CD4-positive, alpha-beta T cell treated with Interleukin-4 for 1 hour (primary cell): ENCODE results near the gene NPIPA1.
"Not testable (repeated sequence)": the region's sequence is repeated elsewhere in the genome, so short reads cannot be mapped to it uniquely, and the experiment has no call there.

Experiments used
- DNase-seq, 2 donors: peaks; one replicate each; pipeline ENCODE4 v3.0.0-alpha.2; 2020 to 2022

Gene NPIPA1

GRCh38 chr16:14978908-14979307 is 41.7 kb downstream of the NPIPA1 start:
- DNase-seq: not testable (repeated sequence)

- DNase-seq: not testable (repeated sequence)
Measured at GRCh38 chr16:14981234-14981633, 44.0 kb downstream of the NPIPA1 start.

- not testable (repeated sequence) for DNase-seq
Measured at GRCh38 chr16:14982521-14982920, 45.3 kb downstream of the NPIPA1 start.

- DNase-seq: not testable (repeated sequence)
Measured at GRCh38 chr16:14988092-14988491, 50.8 kb downstream of the NPIPA1 start.

GRCh38 chr16:14988661-14989191 is 51.5 kb downstream of the NPIPA1 start:
- not testable (repeated sequence) for DNase-seq

- DNase-seq: not testable (repeated sequence)
Measured at GRCh38 chr16:14989291-14990281, 52.3 kb downstream of the NPIPA1 start.

- not testable (repeated sequence) for DNase-seq
Measured at GRCh38 chr16:14993277-14994151, 56.3 kb downstream of the NPIPA1 start.

- DNase-seq: not testable (repeated sequence)
Measured at GRCh38 chr16:14996702-14997101, 59.5 kb downstream of the NPIPA1 start.

GRCh38 chr16:14998300-14998699 is 61.1 kb downstream of the NPIPA1 start:
- not testable (repeated sequence) for DNase-seq

GRCh38 chr16:14999845-15000244 is 62.6 kb downstream of the NPIPA1 start:
- not testable (repeated sequence) for DNase-seq
